Activated T-cell treated with anti-CD3 and anti-CD28 coated beads for 1 hour (primary cell): ENCODE data around the gene ABHD16A.

ENCODE experiments used
- DNase-seq: peaks from one replicate; pipeline ENCODE4 v3.0.0-alpha.2; 2020; ENCODE audit warnings: low read depth

ABHD16A gene

DNA sequence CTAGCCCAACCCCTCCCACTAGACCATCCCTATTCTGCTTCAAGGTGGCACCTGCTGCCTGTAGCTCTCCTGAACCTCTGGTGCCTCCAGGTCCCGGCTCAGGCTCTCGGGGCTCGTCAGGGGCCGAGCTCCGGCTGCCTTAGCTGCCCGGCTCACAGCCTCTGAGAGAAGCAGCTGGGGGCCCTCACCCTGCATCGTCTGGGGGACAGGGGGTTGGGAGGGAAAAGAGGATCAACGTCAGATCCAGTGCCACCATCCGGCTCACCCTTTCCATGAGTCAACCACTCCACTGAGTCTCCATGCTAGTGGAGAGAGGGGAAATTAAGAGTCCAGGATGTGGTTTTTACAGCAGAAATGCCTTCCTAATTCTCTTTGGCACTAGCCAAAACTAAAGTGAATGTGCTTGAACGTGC, 63.7 kb downstream of the ABHD16A start:
- no peak for DNase-seq

GRCh38 chr6:31639043-31639442, 64.1 kb downstream of the ABHD16A start:
- DNase-seq: no peak
